MM.1S (cell line): Measurements from ENCODE around the gene TTI1.

Experiments used
- DNase-seq: peaks from one replicate; pipeline ENCODE4 v3.0.0-alpha.2; 2015
- H2AFZ ChIP-seq: fragments of 300-600 bp; sonication (generic); 2 replicates; pipeline ENCODE4 v1.6.0; 2016; ENCODE audit warnings: antibody characterized with exemption, low read length
- H3F3A ChIP-seq: fragments of 300-600 bp; sonication (generic); 2 replicates; pipeline ENCODE4 v1.6.1; 2016; ENCODE audit warnings: mild to moderate bottlenecking, antibody characterized with exemption, low read length, moderate library complexity, mixed read lengths; ENCODE audit not compliant: insufficient read depth
- H3K27ac ChIP-seq: fragments of 300-600 bp; sonication (generic); 2 replicates; pipeline ENCODE4 v1.5.1; 2016; ENCODE audit warnings: mild to moderate bottlenecking, low read length
- H3K27me3 ChIP-seq: fragments of 300-600 bp; sonication (generic); replicated peaks from 2 replicates; pipeline ENCODE4 v1.6.0; 2016; ENCODE audit warnings: low read length; ENCODE audit not compliant: insufficient read depth
- H3K36me3 ChIP-seq: fragments of 300-600 bp; sonication (generic); replicated peaks from 2 replicates; pipeline ENCODE4 v1.6.1; 2016; ENCODE audit warnings: mild to moderate bottlenecking, low read length, mixed read lengths; ENCODE audit not compliant: insufficient read depth
- H3K4me1 ChIP-seq: fragments of 300-600 bp; sonication (generic); 2 replicates; pipeline ENCODE4 v1.6.1; 2016; ENCODE audit warnings: low read length, mixed read lengths
- H3K4me2 ChIP-seq: fragments of 300-600 bp; sonication (generic); 2 replicates; pipeline ENCODE4 v1.6.0; 2016; ENCODE audit warnings: low read depth, low read length
- H3K4me3 ChIP-seq: fragments of 300-600 bp; sonication (generic); 2 replicates; pipeline ENCODE4 v1.5.1; 2016; ENCODE audit warnings: low read length, mixed read lengths
- H3K79me2 ChIP-seq: fragments of 300-600 bp; sonication (generic); 2 replicates; pipeline ENCODE4 v1.6.1; 2016; ENCODE audit warnings: mixed run types, low read length, mixed read lengths
- H3K9ac ChIP-seq: fragments of 300-600 bp; sonication (generic); 2 replicates; pipeline ENCODE4 v1.6.1; 2016; ENCODE audit warnings: low read length, mixed read lengths
- H3K9me2 ChIP-seq: fragments of 300-600 bp; sonication (generic); replicated peaks from 2 replicates; pipeline ENCODE4 v1.6.1; 2016; ENCODE audit warnings: mild to moderate bottlenecking, low read length, mixed read lengths; ENCODE audit not compliant: insufficient read depth
- H3K9me3 ChIP-seq: fragments of 300-600 bp; sonication (generic); replicated peaks from 2 replicates; pipeline ENCODE4 v1.6.1; 2016; ENCODE audit warnings: mild to moderate bottlenecking, low read length, mixed read lengths; ENCODE audit not compliant: insufficient read depth
- H4K20me1 ChIP-seq: fragments of 300-600 bp; sonication (generic); 2 replicates; pipeline ENCODE4 v1.6.1; 2016; ENCODE audit warnings: mild to moderate bottlenecking, low read length, moderate library complexity, mixed read lengths; ENCODE audit not compliant: insufficient read depth
- EZH2 ChIP-seq: fragments of 300-600 bp; sonication (generic); optimal IDR thresholded peaks from 2 replicates; pipeline ENCODE3; 2017; ENCODE audit warnings: low read depth, mild to moderate bottlenecking, antibody characterized with exemption, low read length, mixed read lengths
- EZH2phosphoT487 ChIP-seq: fragments of 300-600 bp; sonication (generic); IDR thresholded peaks from 2 replicates; pipeline ENCODE4 v1.6.1; 2018; ENCODE audit warnings: antibody characterized with exemption, low read length
- TF ChIP-seq, protein P1 (sequence below): fragments of 300-600 bp; sonication (generic); IDR thresholded peaks from 2 replicates; pipeline ENCODE4 v1.5.1; 2016; ENCODE audit warnings: antibody characterized with exemption, low read length, mixed read lengths

Gene TTI1

DNA sequence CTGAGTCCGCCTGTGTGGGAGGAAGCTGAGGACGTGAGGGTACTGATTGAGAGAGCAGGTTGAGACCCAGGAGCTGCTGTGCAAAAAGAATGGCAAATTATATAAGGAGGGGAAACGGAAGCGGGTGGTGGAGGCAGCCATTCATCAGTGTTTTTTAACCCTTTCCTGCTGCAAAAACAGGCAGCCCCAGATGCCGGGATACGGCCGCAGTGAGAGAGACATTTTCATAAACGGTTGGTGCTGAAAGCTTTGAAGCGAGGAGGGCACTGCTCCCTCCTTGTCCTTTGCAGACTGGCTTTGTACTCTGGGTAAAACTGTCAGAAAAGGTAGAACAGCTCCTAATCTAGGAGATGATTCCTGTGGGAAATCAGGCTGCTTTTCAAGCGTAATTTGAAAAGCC, 56.4 kb downstream of the TTI1 start:
- no peaks in the 10 kb centered on the region for H3K36me3 ChIP-seq
- H3K9ac ChIP-seq, result no peak overlapping the region
- no peak overlapping the region for H3K27ac ChIP-seq
- H3K79me2 ChIP-seq, result no peaks in the 10 kb centered on the region
- no peaks in the 10 kb centered on the region for H3K9me2 ChIP-seq
- TF ChIP-seq EZH2 (no peak), EZH2phosphoT487 (no peak)
- TF ChIP-seq, protein P1, sequence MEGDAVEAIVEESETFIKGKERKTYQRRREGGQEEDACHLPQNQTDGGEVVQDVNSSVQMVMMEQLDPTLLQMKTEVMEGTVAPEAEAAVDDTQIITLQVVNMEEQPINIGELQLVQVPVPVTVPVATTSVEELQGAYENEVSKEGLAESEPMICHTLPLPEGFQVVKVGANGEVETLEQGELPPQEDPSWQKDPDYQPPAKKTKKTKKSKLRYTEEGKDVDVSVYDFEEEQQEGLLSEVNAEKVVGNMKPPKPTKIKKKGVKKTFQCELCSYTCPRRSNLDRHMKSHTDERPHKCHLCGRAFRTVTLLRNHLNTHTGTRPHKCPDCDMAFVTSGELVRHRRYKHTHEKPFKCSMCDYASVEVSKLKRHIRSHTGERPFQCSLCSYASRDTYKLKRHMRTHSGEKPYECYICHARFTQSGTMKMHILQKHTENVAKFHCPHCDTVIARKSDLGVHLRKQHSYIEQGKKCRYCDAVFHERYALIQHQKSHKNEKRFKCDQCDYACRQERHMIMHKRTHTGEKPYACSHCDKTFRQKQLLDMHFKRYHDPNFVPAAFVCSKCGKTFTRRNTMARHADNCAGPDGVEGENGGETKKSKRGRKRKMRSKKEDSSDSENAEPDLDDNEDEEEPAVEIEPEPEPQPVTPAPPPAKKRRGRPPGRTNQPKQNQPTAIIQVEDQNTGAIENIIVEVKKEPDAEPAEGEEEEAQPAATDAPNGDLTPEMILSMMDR, result no peak
- no peaks in the 10 kb centered on the region for H3K4me1 ChIP-seq
- no peak overlapping the region for H2AFZ ChIP-seq
- H3K4me3 ChIP-seq, result no peak overlapping the region
- no peaks in the 10 kb centered on the region for H4K20me1 ChIP-seq
- H3K27me3 ChIP-seq, result no peaks in the 10 kb centered on the region
- no peaks in the 10 kb centered on the region for H3K9me3 ChIP-seq
- no peaks in the 10 kb centered on the region for H3F3A ChIP-seq
- no peak for DNase-seq
- H3K4me2 ChIP-seq, result no peak overlapping the region

DNA sequence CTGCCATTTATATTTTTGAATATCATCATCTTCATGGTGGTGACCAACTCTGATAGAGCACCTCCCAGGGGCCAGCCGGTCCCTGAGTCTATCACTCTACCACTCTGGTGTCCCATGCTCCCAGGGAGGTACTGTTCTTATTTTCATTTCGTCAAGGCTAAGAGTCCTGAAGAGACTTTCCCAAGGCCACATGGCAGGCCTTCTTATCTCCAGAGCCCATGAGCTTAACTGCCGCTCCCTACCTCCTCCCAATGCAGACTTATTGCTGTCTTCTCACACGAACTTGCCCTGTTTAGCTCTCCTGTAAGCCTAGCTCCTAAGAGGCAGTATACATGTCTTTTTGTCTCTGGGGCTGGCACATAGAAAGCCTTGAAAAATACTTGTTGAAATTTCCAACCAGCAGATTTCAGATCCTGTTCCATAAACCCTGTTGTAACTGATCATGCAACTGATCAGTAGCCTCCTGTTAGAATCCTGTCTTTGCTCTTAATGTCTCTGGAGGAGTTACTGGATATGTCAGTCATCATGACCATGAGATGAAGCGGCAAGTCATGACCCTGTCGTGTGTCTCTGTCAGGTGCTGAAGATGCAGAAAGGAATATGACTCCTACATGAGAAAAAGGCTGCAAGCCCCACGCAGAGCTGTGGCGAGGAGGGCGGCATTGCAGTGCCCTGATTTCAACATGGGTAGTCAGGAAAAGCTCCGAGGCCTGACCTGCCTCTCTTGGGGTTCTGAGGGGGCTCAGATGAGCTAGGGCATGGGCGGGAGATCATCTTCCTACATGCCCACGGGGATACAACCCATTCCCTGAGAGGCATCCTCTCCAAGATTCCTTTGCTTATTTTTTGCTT, 60.0 kb downstream of the TTI1 start:
- TF ChIP-seq EZH2, result no peak
- TF ChIP-seq, protein P1, result no peak
- no peak for TF ChIP-seq EZH2phosphoT487
- H2AFZ ChIP-seq, result no peak overlapping the region
- H3K9me2 ChIP-seq, result no peaks in the 10 kb centered on the region
- H3K4me1 ChIP-seq, result no peaks in the 10 kb centered on the region
- DNase-seq, result no peak
- no peaks in the 10 kb centered on the region for H3K79me2 ChIP-seq
- H4K20me1 ChIP-seq, result no peaks in the 10 kb centered on the region
- H3K36me3 ChIP-seq, result no peaks in the 10 kb centered on the region
- no peaks in the 10 kb centered on the region for H3K27me3 ChIP-seq
- no peak overlapping the region for H3K9ac ChIP-seq
- no peaks in the 10 kb centered on the region for H3F3A ChIP-seq
- H3K4me3 ChIP-seq, result no peak overlapping the region
- no peak overlapping the region for H3K4me2 ChIP-seq
- H3K9me3 ChIP-seq, result no peaks in the 10 kb centered on the region
- H3K27ac ChIP-seq, result no peak overlapping the region

- no peaks in the 10 kb centered on the region for H4K20me1 ChIP-seq
- TF ChIP-seq, protein P1, result no peak
- TF ChIP-seq EZH2phosphoT487, result no peak
- TF ChIP-seq EZH2, result no peak
- no peak overlapping the region for H3K27ac ChIP-seq
- DNase-seq, result no peak
- H3K9me2 ChIP-seq, result no peaks in the 10 kb centered on the region
- H3K4me3 ChIP-seq, result no peak overlapping the region
- no peaks in the 10 kb centered on the region for H3K9me3 ChIP-seq
- no peak overlapping the region for H3K9ac ChIP-seq
- no peaks in the 10 kb centered on the region for H3K27me3 ChIP-seq
- H3K4me2 ChIP-seq, result no peak overlapping the region
- no peaks in the 10 kb centered on the region for H3K36me3 ChIP-seq
- no peaks in the 10 kb centered on the region for H3K79me2 ChIP-seq
- H3F3A ChIP-seq, result no peaks in the 10 kb centered on the region
- H2AFZ ChIP-seq, result no peak overlapping the region
- no peaks in the 10 kb centered on the region for H3K4me1 ChIP-seq
Measured at GRCh38 chr20:37972256-37973058, 60.8 kb downstream of the TTI1 start.
